GM23248 (cell line): ENCODE results near the gene BICDL2. TPM values are rescaled to one million over a fixed set of nuclear protein-coding genes. Genes with fewer than 3 reads are reported as not detected.

ENCODE experiments used
- DNase-seq: peaks from one replicate; pipeline ENCODE4 v3.0.0-alpha.2; 2015
- H2AFZ ChIP-seq: fragments of 200-600 bp; sonication (generic); 2 replicates; pipeline ENCODE4 v1.6.1; 2016; ENCODE audit warnings: antibody characterized with exemption
- H3F3A ChIP-seq: fragments of 200-600 bp; sonication (generic); 2 replicates; pipeline ENCODE4 v1.6.1; 2016; ENCODE audit warnings: mild to moderate bottlenecking, antibody characterized with exemption, mixed run types; ENCODE audit not compliant: insufficient read depth
- H3K27ac ChIP-seq: fragments of 200-600 bp; sonication (generic); 2 replicates; pipeline ENCODE4 v1.5.1; 2016; ENCODE audit warnings: mild to moderate bottlenecking
- H3K27me3 ChIP-seq: fragments of 200-600 bp; sonication (generic); replicated peaks from 2 replicates; pipeline ENCODE4 v1.6.1; 2016; ENCODE audit warnings: mild to moderate bottlenecking; ENCODE audit not compliant: insufficient read depth
- H3K36me3 ChIP-seq: fragments of 200-600 bp; sonication (generic); 2 replicates; pipeline ENCODE4 v1.6.1; 2016; ENCODE audit warnings: low read depth, mild to moderate bottlenecking
- H3K4me1 ChIP-seq: fragments of 200-600 bp; sonication (generic); 2 replicates; pipeline ENCODE4 v1.6.1; 2016; ENCODE audit warnings: mild to moderate bottlenecking; ENCODE audit not compliant: insufficient read depth
- H3K4me2 ChIP-seq: fragments of 200-600 bp; sonication (generic); one replicate; pipeline ENCODE4 v1.6.1; 2016; ENCODE audit warnings: mild to moderate bottlenecking; ENCODE audit not compliant: unreplicated experiment
- H3K4me3 ChIP-seq: fragments of 200-600 bp; sonication (generic); 2 replicates; pipeline ENCODE4 v1.5.1; 2016; ENCODE audit warnings: mild to moderate bottlenecking
- H3K79me2 ChIP-seq: fragments of 200-600 bp; sonication (generic); 2 replicates; pipeline ENCODE4 v1.6.1; 2016; ENCODE audit warnings: mild to moderate bottlenecking; ENCODE audit not compliant: insufficient read depth
- H3K9ac ChIP-seq: fragments of 200-600 bp; sonication (generic); 2 replicates; pipeline ENCODE4 v1.6.1; 2016; ENCODE audit warnings: mild to moderate bottlenecking
- H3K9me2 ChIP-seq: fragments of 200-600 bp; sonication (generic); 2 replicates; pipeline ENCODE4 v1.6.1; 2016; ENCODE audit warnings: mixed run types, mild to moderate bottlenecking, moderate library complexity; ENCODE audit not compliant: insufficient read depth
- H3K9me3 ChIP-seq: fragments of 200-600 bp; sonication (generic); one replicate; pipeline ENCODE4 v1.6.1; 2017; ENCODE audit warnings: low read depth
- H4K20me1 ChIP-seq: fragments of 200-600 bp; sonication (generic); 2 replicates; pipeline ENCODE4 v1.6.0; 2016; ENCODE audit not compliant: insufficient read depth
- EZH2 ChIP-seq: fragments of 200-600 bp; sonication (generic); IDR thresholded peaks from 2 replicates; pipeline ENCODE4 v1.6.1; 2018; ENCODE audit warnings: antibody characterized with exemption, mild to moderate bottlenecking; ENCODE audit not compliant: insufficient read depth, poor library complexity, severe bottlenecking
- EZH2phosphoT487 ChIP-seq: fragments of 200-600 bp; sonication (generic); IDR thresholded peaks from 2 replicates; pipeline ENCODE4 v1.6.1; 2018; ENCODE audit warnings: antibody characterized with exemption, moderate library complexity, mild to moderate bottlenecking, low read depth; ENCODE audit not compliant: insufficient read depth
- WGBS, 2 experiments: methylation state at CpG; one replicate each; pipeline ENCODE4 v1.1.6; 2015 to 2017; ENCODE audit warnings: low lambda C conversion rate in 2 of 2, low coverage in 1 of 2; ENCODE audit errors: missing lambda C conversion rate in 2 of 2; 5-methylcytosine and 5-hydroxymethylcytosine counted together
- in situ Hi-C: fragments of 300-500 bp; cut with MboI; formaldehyde crosslinking; loops from 2 replicates; pipeline ENCODE4 v1.15.0; 2020
- polyA plus RNA-seq: library from polyadenylated mRNA; unstranded; fragments of >200 nt; fragmentation: Nextera tagmentation; extraction: Ambion mirVana; gene quantifications from 2 replicates; pipeline ENCODE4 v1.2.1, GENCODE V29; 2016
- total RNA-seq: library from RNA; depleted of rRNA; stranded (reverse); fragments of >200 nt; shearing (Covaris generic); gene quantifications from 2 replicates; pipeline ENCODE4 v1.2.3, GENCODE V29; 2014

The BICDL2 gene
- total and polyA plus RNA-seq, 2 experiments from 2014 or later = 0.11 to 0.63 TPM

- Histone ChIP-seq H3K4me1 (no peaks in the 10 kb centered on the region), H3K4me2 (no peak overlapping the region), H3K27ac (no peak overlapping the region), H3K9me2 (no peaks in the 10 kb centered on the region), H3K4me3 (no peak overlapping the region), H3F3A (no peaks in the 10 kb centered on the region), H3K9me3 (no peaks in the 10 kb centered on the region), H2AFZ (no peak overlapping the region), H3K27me3 (peaks cover 22% of the 10 kb centered on the region), H3K79me2 (no peaks in the 10 kb centered on the region), H3K9ac (no peak overlapping the region), H4K20me1 (no peaks in the 10 kb centered on the region), H3K36me3 (no peaks in the 10 kb centered on the region)
- in situ Hi-C loops = no loop called here
- TF ChIP-seq EZH2 = no peak
- no peak for TF ChIP-seq EZH2phosphoT487
- no peak for DNase-seq
- 65 to 73% methylated on average over 9 of the region's 9 CpGs for WGBS, 2 experiments
Observed at GRCh38 chr16:3051494-3051893, 14.8 kb upstream of the BICDL2 start.

GRCh38 chr16:3051009-3051408, 14.3 kb upstream of the BICDL2 start:
- H3K79me2 ChIP-seq = no peaks in the 10 kb centered on the region
- H3K9me3 ChIP-seq = no peaks in the 10 kb centered on the region
- in situ Hi-C loops = no loop called here
- no peak overlapping the region for H3K9ac ChIP-seq
- WGBS, 2 experiments = 53 to 56% methylated on average over 4 of the region's 4 CpGs
- peaks cover 25% of the 10 kb centered on the region for H3K27me3 ChIP-seq
- no peak overlapping the region for H3K27ac ChIP-seq
- no peak overlapping the region for H2AFZ ChIP-seq
- H3K4me1 ChIP-seq = no peaks in the 10 kb centered on the region
- TF ChIP-seq EZH2phosphoT487 (no peak), EZH2 (no peak)
- H3K36me3 ChIP-seq = no peaks in the 10 kb centered on the region
- no peaks in the 10 kb centered on the region for H3K9me2 ChIP-seq
- no peak overlapping the region for H3K4me3 ChIP-seq
- no peaks in the 10 kb centered on the region for H4K20me1 ChIP-seq
- H3K4me2 ChIP-seq = no peak overlapping the region
- DNase-seq = no peak
- H3F3A ChIP-seq = no peaks in the 10 kb centered on the region

DNA sequence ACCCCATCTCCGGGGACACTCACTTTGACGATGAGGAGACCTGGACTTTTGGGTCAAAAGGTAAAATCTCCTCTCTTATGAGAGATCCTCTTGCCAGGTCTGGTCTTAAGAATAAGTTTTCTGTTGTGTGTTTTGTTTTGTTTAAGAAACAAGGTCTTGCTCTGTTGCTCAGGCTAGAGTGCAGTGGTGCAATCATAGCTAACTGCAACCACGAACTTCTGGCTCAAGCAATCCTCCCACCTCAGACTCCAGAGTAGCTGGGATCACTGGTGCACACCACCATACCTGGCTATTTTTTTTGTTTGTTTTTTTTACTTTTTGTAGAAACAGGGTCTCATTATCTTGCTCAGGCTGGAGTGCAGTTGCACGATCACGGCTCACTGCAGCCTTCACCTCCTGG, 13.7 kb upstream of the BICDL2 start:
- Histone ChIP-seq H3K4me3 (no peak overlapping the region), H3K4me2 (no peak overlapping the region), H3K27me3 (peaks cover 29% of the 10 kb centered on the region), H3F3A (no peaks in the 10 kb centered on the region), H3K9ac (no peak overlapping the region), H3K36me3 (no peaks in the 10 kb centered on the region), H3K9me2 (no peaks in the 10 kb centered on the region), H3K27ac (no peak overlapping the region), H4K20me1 (no peaks in the 10 kb centered on the region), H2AFZ (no peak overlapping the region), H3K9me3 (no peaks in the 10 kb centered on the region), H3K4me1 (no peaks in the 10 kb centered on the region), H3K79me2 (no peaks in the 10 kb centered on the region)
- in situ Hi-C loops = no loop called here
- 73 to 75% methylated on average over 5 of the region's 5 CpGs for WGBS, 2 experiments
- TF ChIP-seq EZH2 (no peak), EZH2phosphoT487 (no peak)
- DNase-seq = no peak

- Histone ChIP-seq H3K79me2 (no peaks in the 10 kb centered on the region), H4K20me1 (no peaks in the 10 kb centered on the region), H2AFZ (no peak overlapping the region), H3K9ac (no peak overlapping the region), H3K4me3 (no peak overlapping the region), H3K4me1 (no peaks in the 10 kb centered on the region), H3K36me3 (no peaks in the 10 kb centered on the region), H3K9me3 (no peaks in the 10 kb centered on the region), H3F3A (no peaks in the 10 kb centered on the region), H3K27me3 (peaks cover 32% of the 10 kb centered on the region), H3K4me2 (no peak overlapping the region), H3K9me2 (no peaks in the 10 kb centered on the region), H3K27ac (no peak overlapping the region)
- in situ Hi-C loops = no loop called here
- 79 to 80% methylated on average over 16 to 26 of the region's 26 CpGs for WGBS, 2 experiments
- DNase-seq = no peak
- TF ChIP-seq EZH2phosphoT487 (no peak), EZH2 (no peak)
Observed at GRCh38 chr16:3049921-3050481, 13.3 kb upstream of the BICDL2 start.

GRCh38 chr16:3047387-3047720, 10.6 kb upstream of the BICDL2 start:
- H3K79me2 ChIP-seq = no peaks in the 10 kb centered on the region
- H3K4me3 ChIP-seq = no peak overlapping the region
- H3K27me3 ChIP-seq = peaks cover 37% of the 10 kb centered on the region
- H3K27ac ChIP-seq = no peak overlapping the region
- no peaks in the 10 kb centered on the region for H3K36me3 ChIP-seq
- in situ Hi-C loops = no loop called here
- TF ChIP-seq EZH2phosphoT487 (no peak), EZH2 (no peak)
- no peak overlapping the region for H3K4me2 ChIP-seq
- H3K9ac ChIP-seq = no peak overlapping the region
- DNase-seq = no peak
- no peaks in the 10 kb centered on the region for H3F3A ChIP-seq
- H2AFZ ChIP-seq = no peak overlapping the region
- no peaks in the 10 kb centered on the region for H3K4me1 ChIP-seq
- no peaks in the 10 kb centered on the region for H3K9me3 ChIP-seq
- H3K9me2 ChIP-seq = no peaks in the 10 kb centered on the region
- H4K20me1 ChIP-seq = no peaks in the 10 kb centered on the region
- 20 to 63% methylated on average over 3 to 9 of the region's 13 CpGs for WGBS, 2 experiments
